ENCODE measurements around the gene CNN2. TPM values are rescaled to one million over a fixed set of nuclear protein-coding genes. Genes with fewer than 3 reads are reported as not detected.

CNN2 gene
- total and polyA plus RNA-seq, 3 donors from 2014 or later = 19.1 to 36.4 (median 28.0) TPM

- H3K27ac ChIP-seq = no peak overlapping the region
- H3K4me3 ChIP-seq = no peak overlapping the region
- 57 to 69% methylated on average over 19 to 34 of the region's 37 CpGs for whole genome bisulfite sequencing, 2 donors
- no peaks in the 10 kb centered on the region for H3K36me3 ChIP-seq (ENCODE audit: low read depth, missing control alignments)
- no peaks in the 10 kb centered on the region for H3K9me3 ChIP-seq
- H3K27me3 ChIP-seq = no peaks in the 10 kb centered on the region
- peak; percentile 72 for DNase-seq
- TF ChIP-seq, protein P1, sequence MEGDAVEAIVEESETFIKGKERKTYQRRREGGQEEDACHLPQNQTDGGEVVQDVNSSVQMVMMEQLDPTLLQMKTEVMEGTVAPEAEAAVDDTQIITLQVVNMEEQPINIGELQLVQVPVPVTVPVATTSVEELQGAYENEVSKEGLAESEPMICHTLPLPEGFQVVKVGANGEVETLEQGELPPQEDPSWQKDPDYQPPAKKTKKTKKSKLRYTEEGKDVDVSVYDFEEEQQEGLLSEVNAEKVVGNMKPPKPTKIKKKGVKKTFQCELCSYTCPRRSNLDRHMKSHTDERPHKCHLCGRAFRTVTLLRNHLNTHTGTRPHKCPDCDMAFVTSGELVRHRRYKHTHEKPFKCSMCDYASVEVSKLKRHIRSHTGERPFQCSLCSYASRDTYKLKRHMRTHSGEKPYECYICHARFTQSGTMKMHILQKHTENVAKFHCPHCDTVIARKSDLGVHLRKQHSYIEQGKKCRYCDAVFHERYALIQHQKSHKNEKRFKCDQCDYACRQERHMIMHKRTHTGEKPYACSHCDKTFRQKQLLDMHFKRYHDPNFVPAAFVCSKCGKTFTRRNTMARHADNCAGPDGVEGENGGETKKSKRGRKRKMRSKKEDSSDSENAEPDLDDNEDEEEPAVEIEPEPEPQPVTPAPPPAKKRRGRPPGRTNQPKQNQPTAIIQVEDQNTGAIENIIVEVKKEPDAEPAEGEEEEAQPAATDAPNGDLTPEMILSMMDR (IDR thresholded peaks at IDR 0.05) = no peak
- TF ChIP-seq POLR2A (IDR thresholded peaks at IDR 0.05) = no peak
- peaks cover 4% of the 10 kb centered on the region for H3K4me1 ChIP-seq
- intact Hi-C loops (cut with DNase I; ENCODE audit: low total_unique reads) = no loop called here
These were observed 36.9 kb downstream of the CNN2 start for GRCh38 chr19:1063030-1063908.

DNA sequence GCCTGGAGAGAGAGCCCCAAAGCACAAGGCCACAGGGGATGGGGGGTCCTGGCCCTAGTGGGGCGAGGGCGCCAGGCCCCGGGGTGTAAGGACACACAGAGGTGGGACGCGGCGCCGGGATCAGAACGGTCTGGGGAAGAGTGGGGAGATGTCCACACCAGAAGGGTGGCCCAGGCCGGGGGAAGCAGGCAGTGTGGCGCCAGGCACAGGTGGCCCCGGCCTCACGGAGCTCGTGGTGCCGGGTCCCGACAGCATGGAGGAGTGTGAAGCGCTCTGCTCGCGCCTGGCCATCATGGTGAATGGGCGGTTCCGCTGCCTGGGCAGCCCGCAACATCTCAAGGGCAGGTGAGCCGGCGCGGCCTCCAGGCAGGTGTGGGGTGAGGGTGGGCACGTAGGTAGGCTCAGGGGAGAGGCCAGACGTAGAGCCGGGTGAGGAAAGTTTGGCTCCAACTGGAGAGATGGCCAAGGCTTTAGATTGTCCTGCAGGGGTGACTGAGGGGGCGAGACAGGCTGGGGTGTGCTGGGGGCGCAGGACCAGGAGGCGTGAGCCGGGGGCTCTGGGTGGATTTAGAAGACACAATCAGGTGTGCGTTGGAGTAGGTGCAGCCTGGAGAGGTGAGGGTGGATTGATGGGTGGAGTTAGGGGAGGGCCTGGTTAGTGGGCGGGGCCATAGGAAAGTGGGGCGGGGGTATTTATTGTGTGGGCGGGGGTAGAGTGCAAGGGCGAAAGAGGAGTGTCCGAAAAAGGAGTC lies 37.7 kb downstream of the CNN2 start:
- 37 to 73% methylated on average over 28 to 37 of the region's 37 CpGs for WGBS, 2 donors
- Histone ChIP-seq H3K4me3 (no peak overlapping the region), H3K36me3 (ENCODE audit: low read depth, missing control alignments) (no peaks in the 10 kb centered on the region), H3K4me1 (peaks cover 4% of the 10 kb centered on the region), H3K27me3 (no peaks in the 10 kb centered on the region), H3K27ac (no peak overlapping the region), H3K9me3 (no peaks in the 10 kb centered on the region)
- DNase-seq = no peak
- TF ChIP-seq POLR2A (IDR thresholded peaks at IDR 0.05) = no peak
- TF ChIP-seq, protein P1 (IDR thresholded peaks at IDR 0.05) = no peak
- intact Hi-C loops (cut with DNase I; ENCODE audit: low total_unique reads) = no loop called here

GRCh38 chr19:1064661-1065605 lies 38.5 kb downstream of the CNN2 start:
- H3K36me3 ChIP-seq (ENCODE audit: low read depth, missing control alignments) = no peaks in the 10 kb centered on the region
- peak; percentile 61 for DNase-seq
- 7 to 9% methylated on average over 25 to 60 of the region's 60 CpGs for WGBS, 2 donors
- no peaks in the 10 kb centered on the region for H3K27me3 ChIP-seq
- no peak for TF ChIP-seq POLR2A (IDR thresholded peaks at IDR 0.05)
- TF ChIP-seq, protein P1 (IDR thresholded peaks at IDR 0.05) = peak; percentile 60 to 83 (median 68)
- H3K4me1 ChIP-seq = peaks cover 4% of the 10 kb centered on the region
- no peak overlapping the region for H3K4me3 ChIP-seq
- H3K9me3 ChIP-seq = no peaks in the 10 kb centered on the region
- intact Hi-C loops (cut with DNase I; ENCODE audit: low total_unique reads) = no loop called here
- no peak overlapping the region for H3K27ac ChIP-seq

- DNase-seq = no peak
- H3K27ac ChIP-seq = no peak overlapping the region
- intact Hi-C loops (cut with DNase I; ENCODE audit: low total_unique reads) = no loop called here
- peaks cover 2% of the 10 kb centered on the region for H3K27me3 ChIP-seq
- peaks cover 4% of the 10 kb centered on the region for H3K4me1 ChIP-seq
- TF ChIP-seq, protein P1 (IDR thresholded peaks at IDR 0.05) = no peak
- no peak overlapping the region for H3K4me3 ChIP-seq
- 67% methylated on average over 17 of the region's 17 CpGs; no CpG with 5 or more reads in 1 of the 2 donors for WGBS, 2 donors
- H3K36me3 ChIP-seq (ENCODE audit: low read depth, missing control alignments) = no peaks in the 10 kb centered on the region
- H3K9me3 ChIP-seq = no peaks in the 10 kb centered on the region
These were observed 39.2 kb downstream of the CNN2 start for GRCh38 chr19:1065606-1066109.
